Cardiac muscle cell (in vitro differentiated cells and primary cell): ENCODE measurements around the gene TRPM5. TPM values are rescaled to one million over a fixed set of nuclear protein-coding genes. Genes with fewer than 3 reads are reported as not detected.

Experiments
- DNase-seq, 2 donors: peaks; one replicate each; pipeline versions ENCODE4 v3.0.0 to v3.0.0-alpha.2; 2010 to 2017; ENCODE audit warnings: low read depth in 1 of 2, low spot score in 1 of 2
- H3K27ac ChIP-seq: fragments of 200-600 bp; sonication (generic); 2 replicates; pipeline ENCODE4 v1.5.1; 2016
- H3K27me3 ChIP-seq: fragments of 200-600 bp; sonication (generic); 2 replicates; pipeline ENCODE4 v1.6.0; 2016; ENCODE audit warnings: control low read depth
- H3K36me3 ChIP-seq: fragments of 200-600 bp; sonication (generic); 2 replicates; pipeline ENCODE4 v1.5.1; 2016; ENCODE audit warnings: control low read depth
- H3K4me1 ChIP-seq: fragments of 200-600 bp; sonication (generic); 2 replicates; pipeline ENCODE4 v1.8.1; 2017; ENCODE audit warnings: low read depth, mild to moderate bottlenecking, mixed run types
- H3K4me3 ChIP-seq: fragments of 200-600 bp; sonication (generic); 2 replicates; pipeline ENCODE4 v1.5.1; 2016; ENCODE audit warnings: mild to moderate bottlenecking
- H3K9me3 ChIP-seq: fragments of 200-600 bp; sonication (generic); 2 replicates; pipeline ENCODE4 v1.5.1; 2017; ENCODE audit warnings: low read depth, mild to moderate bottlenecking, control low read depth
- CTCF ChIP-seq: IDR thresholded peaks from 2 replicates; pipeline ENCODE4 v1.5.1; 2012; ENCODE audit warnings: low read depth, mild to moderate bottlenecking, low read length
- polyA plus RNA-seq: library from polyadenylated mRNA; unstranded; fragments of >200 nt; fragmentation: Nextera tagmentation; extraction: Ambion mirVana; gene quantifications from 2 replicates; pipeline ENCODE4 v1.2.1, GENCODE V29; 2016
- total RNA-seq: library from RNA; depleted of rRNA; stranded (reverse); fragments of >200 nt; gene quantifications from 2 replicates; pipeline ENCODE4 v1.2.3, GENCODE V29; 2016

Gene TRPM5
- total and polyA plus RNA-seq, 2 experiments from 2014 or later, result 0.33 to 0.66 TPM

- Histone ChIP-seq H3K27ac (no peak overlapping the region), H3K36me3 (no peaks in the 10 kb centered on the region), H3K9me3 (no peaks in the 10 kb centered on the region), H3K27me3 (no peaks in the 10 kb centered on the region), H3K4me1 (no peaks in the 10 kb centered on the region), H3K4me3 (no peak overlapping the region)
- no peak for TF ChIP-seq CTCF
- no peak for DNase-seq
Observed at GRCh38 chr11:2477254-2477653, 32.9 kb upstream of the TRPM5 start.

- no peaks in the 10 kb centered on the region for H3K9me3 ChIP-seq
- peaks cover 7% of the 10 kb centered on the region for H3K27me3 ChIP-seq
- TF ChIP-seq CTCF, result no peak
- H3K4me3 ChIP-seq, result no peak overlapping the region
- no peaks in the 10 kb centered on the region for H3K4me1 ChIP-seq
- H3K36me3 ChIP-seq, result no peaks in the 10 kb centered on the region
- H3K27ac ChIP-seq, result no peak overlapping the region
- DNase-seq, result peak in 1 of 2 donors; percentile 25
Observed at GRCh38 chr11:2475136-2475918, 31.0 kb upstream of the TRPM5 start.

- no peaks in the 10 kb centered on the region for H3K36me3 ChIP-seq
- no peak overlapping the region for H3K4me3 ChIP-seq
- DNase-seq, result no peak
- H3K27me3 ChIP-seq, result peaks cover 13% of the 10 kb centered on the region
- no peaks in the 10 kb centered on the region for H3K4me1 ChIP-seq
- no peak overlapping the region for H3K27ac ChIP-seq
- no peaks in the 10 kb centered on the region for H3K9me3 ChIP-seq
- no peak for TF ChIP-seq CTCF
Observed at GRCh38 chr11:2474059-2474901, 30.0 kb upstream of the TRPM5 start.

- DNase-seq, result no peak
- no peak for TF ChIP-seq CTCF
- H3K27me3 ChIP-seq, result peaks cover 18% of the 10 kb centered on the region
- no peaks in the 10 kb centered on the region for H3K9me3 ChIP-seq
- no peak overlapping the region for H3K4me3 ChIP-seq
- H3K36me3 ChIP-seq, result no peaks in the 10 kb centered on the region
- no peaks in the 10 kb centered on the region for H3K4me1 ChIP-seq
- no peak overlapping the region for H3K27ac ChIP-seq
Observed at GRCh38 chr11:2473361-2474058, 29.2 kb upstream of the TRPM5 start.

GRCh38 chr11:2472428-2473186 is 28.3 kb upstream of the TRPM5 start:
- H3K27me3 ChIP-seq, result peaks cover 23% of the 10 kb centered on the region
- H3K36me3 ChIP-seq, result no peaks in the 10 kb centered on the region
- H3K4me1 ChIP-seq, result no peaks in the 10 kb centered on the region
- DNase-seq, result no peak
- no peaks in the 10 kb centered on the region for H3K9me3 ChIP-seq
- H3K4me3 ChIP-seq, result no peak overlapping the region
- no peak overlapping the region for H3K27ac ChIP-seq
- TF ChIP-seq CTCF, result no peak
